ENCODE measurements around the gene DPP10.

Gene DPP10

DNA sequence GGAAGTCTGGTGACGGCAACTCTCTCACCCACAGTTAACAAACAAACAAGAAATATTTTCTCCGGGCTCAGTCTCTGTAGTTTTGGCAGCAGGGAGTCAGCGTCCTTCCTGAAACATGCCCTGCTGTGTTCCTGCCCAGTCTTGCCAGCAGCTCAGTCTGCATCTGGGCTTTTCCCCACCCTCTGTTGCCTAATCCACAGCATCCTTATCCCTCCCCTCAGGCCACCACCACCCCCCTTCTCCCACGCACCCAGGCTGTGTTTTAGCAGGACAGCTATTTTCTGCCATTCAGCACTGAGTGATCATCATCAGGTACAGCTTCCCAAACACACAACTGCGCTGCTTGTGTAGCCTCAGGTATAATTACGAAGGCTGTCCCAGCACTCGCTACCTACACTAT, 168.2 kb downstream of the DPP10 start:
- DNase-seq, result no peak

- DNase-seq, result no peak
These were observed 172.2 kb downstream of the DPP10 start for GRCh38 chr2:114614592-114614991.

- DNase-seq, result no peak
These were observed 186.0 kb downstream of the DPP10 start for GRCh38 chr2:114628481-114628880.

DNA sequence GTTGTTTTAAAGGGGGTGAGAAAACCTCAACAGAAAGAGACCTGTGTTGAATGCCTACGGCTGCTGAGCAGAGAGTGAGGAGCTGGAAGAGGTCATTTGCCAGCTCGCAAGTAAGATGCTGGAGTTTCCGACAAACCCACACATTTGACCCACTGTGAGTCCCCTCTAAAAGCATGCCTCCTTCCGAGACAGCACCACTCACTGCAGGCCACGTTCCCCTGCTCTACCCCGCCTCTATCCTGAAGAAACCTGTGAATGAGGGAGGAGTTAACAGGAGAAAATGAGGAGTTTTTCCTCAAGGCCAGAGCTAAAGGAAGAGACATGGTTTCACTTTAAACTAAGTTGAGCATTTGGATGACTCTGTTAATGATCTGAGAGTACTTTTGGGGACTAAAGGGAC, 188.7 kb downstream of the DPP10 start:
- no peak for DNase-seq

GRCh38 chr2:114642166-114642770, 199.8 kb downstream of the DPP10 start:
- DNase-seq, result no peak

- DNase-seq, result no peak
These were observed 200.6 kb downstream of the DPP10 start for GRCh38 chr2:114642988-114643553.

- no peak for DNase-seq
These were observed 209.5 kb downstream of the DPP10 start for GRCh38 chr2:114651933-114652332.

DNA sequence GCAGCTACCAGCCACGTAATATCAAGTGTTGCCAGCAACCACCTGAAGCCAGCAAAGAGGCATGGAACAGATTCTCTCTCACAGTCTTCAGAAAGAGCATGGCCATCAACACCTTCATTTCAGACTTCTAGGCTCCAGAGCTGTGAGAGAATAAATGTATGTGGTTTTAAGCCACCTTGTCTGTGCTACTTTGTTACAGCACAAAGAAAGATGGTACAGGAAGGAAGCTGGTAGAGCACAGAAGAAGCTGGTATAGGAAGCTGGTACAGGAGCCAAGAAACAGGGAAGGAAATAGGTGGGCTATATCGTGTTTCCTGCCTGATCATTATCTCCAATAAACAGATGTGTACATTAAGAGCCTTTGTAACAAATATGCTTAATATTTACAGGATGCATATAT, 217.4 kb downstream of the DPP10 start:
- no peak for DNase-seq

DNA sequence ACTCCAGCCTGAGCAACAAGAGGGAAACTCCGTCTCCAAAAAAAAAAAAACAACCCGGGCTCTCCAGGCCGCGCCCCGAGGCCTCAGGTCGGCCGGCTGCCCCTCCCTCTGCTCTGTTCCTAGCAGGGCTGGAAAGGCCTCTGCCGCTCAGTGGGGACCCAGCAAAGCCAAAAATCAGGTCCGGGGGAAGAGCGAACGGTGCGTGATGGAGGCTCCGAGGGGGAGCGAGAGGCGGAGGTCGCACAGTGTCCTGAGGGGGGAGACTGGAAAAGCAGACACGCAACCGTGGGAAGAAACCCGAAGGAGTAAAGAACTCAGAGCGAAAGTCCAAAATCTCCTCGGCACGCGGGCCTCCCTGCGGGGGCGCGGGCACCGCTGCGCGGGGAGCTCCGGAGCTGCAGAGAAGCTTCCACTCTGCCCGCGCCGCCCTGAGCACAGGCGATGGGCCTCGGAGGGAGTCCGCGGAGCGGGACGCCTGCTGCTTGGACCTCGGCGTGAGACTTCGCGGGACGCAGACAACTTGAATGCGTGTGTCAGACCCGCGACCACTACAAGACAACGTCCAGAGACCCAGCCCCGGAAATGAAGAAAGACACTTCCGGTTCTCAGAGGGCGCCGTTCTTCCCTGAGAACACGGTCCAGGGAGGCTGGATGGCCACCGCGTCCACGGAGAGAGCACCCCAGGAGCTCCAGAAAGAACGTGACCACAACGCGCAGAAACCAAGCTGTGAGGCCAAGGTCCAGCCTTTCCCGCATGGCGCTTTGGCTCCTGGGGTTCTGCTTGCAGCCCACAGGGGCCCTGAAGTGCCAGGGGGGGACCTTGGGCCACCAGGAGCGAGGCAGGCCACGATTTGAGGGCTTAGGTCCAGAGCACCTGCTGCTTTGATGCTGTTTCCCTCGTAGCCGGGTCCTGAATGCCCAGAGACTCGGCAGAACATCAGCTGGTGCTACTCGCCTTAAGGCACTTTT, 219.8 kb downstream of the DPP10 start:
- no peak for DNase-seq

GRCh38 chr2:114668415-114668814, 226.0 kb downstream of the DPP10 start:
- no peak for DNase-seq

DNA sequence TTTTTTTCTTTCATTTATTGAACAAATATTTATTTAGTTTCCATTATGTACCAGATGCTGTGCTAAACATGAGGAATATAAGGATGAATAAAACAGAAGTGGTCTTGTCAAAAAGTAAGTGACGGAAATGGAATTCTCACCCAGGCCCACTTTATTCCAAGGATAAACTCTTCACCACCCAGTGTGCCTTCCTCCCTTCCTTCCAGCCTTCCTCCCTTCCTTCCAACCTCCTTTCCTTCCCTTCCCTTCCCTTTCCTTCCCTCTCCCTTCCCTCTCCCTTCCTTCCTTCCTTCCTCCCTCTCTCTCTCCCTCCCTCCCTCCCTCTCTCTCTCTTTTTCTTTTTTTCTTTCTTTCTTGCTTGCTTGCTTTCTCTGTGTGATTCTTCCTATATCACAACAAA, 240.8 kb downstream of the DPP10 start:
- DNase-seq, result no peak

- no peak for DNase-seq
These were observed 242.0 kb downstream of the DPP10 start for GRCh38 chr2:114684403-114684802.

GRCh38 chr2:114685102-114685501, 242.7 kb downstream of the DPP10 start:
- DNase-seq, result no peak

GRCh38 chr2:114688241-114688640, 245.8 kb downstream of the DPP10 start:
- no peak for DNase-seq

- DNase-seq, result no peak
These were observed 256.1 kb downstream of the DPP10 start for GRCh38 chr2:114698520-114698919.

DNA sequence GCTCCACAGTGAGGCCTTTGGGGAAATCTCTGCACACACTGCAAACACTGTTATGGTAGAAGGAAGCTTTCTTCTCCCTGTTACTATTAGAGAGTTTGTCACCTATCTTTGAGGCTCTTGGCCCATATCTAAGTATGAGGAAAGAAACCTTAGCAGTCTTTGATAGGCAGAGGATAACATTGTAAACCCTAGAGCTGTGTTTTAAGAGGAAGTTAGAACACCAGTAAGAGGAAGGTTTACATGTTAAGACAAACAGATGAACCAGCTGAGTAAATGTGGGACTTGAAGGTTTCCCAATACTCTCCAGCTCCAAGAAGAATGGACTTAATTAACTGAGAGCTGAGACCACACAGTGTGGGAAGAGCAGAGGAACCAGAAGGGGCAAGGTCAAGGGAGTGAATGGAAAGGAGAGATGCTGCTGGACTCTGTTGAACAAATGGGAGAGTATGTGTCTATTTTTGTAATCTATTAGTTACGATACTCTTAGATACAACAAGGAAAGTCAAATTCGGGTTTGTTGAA, 257.0 kb downstream of the DPP10 start:
- no peak for DNase-seq

DNA sequence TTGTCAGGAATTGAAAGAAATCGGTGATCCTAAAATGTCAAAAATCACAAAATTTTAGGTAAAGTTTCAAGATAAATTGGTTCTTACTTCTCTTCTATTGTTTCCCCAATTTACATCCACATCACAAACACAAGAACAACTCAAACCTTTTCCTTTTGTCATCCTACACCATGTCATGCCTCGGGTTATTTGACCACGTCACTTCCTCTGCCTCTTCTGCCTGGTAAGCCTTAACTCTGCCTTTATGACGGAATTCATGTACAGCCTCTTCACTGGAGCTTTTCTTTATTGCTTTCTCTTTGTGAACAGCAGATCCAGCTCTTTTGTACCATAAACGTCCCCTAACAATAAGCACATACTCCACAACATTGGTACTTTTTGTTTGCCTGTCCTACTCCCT, 258.0 kb downstream of the DPP10 start:
- no peak for DNase-seq

GRCh38 chr2:114709936-114710850, 267.8 kb downstream of the DPP10 start:
- DNase-seq, result no peak

DNA sequence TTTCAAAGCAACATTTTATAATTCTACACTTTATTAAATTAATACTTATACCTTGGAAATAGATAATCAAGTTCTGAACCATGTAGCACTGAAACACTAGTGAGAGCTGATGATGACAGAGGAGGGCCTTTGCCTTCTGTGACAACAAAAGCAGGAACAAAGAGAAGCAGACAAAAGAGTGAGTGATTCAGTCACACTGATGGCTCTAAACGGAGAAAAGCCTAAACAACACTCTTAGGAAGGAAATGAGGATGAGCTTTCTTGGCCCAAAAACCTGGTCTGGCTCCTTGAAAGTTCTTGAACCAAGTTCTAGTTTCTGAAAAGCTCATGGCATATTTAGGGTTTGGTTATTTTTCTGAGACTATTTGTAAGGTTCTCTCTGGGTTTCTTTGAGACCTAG, 271.9 kb downstream of the DPP10 start:
- DNase-seq, result no peak

DNA sequence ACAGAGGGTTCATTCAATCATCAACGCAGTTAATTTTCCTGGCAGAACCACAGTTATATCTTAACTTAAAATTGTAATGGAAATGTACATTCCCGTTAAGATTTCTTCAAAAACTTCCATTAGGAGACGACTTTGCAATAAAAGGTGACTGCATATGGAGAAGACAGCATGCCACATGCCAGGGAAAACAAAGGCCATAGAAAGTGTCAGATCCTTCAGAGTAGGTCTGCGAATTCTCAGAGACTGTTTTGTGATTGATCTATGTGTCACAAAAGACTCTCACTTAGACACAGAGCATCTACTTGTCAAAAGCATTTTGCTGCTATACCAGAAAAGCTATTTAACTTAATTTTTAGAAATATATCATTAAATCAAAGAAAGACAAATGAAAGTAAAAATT, 274.6 kb downstream of the DPP10 start:
- no peak for DNase-seq

DNA sequence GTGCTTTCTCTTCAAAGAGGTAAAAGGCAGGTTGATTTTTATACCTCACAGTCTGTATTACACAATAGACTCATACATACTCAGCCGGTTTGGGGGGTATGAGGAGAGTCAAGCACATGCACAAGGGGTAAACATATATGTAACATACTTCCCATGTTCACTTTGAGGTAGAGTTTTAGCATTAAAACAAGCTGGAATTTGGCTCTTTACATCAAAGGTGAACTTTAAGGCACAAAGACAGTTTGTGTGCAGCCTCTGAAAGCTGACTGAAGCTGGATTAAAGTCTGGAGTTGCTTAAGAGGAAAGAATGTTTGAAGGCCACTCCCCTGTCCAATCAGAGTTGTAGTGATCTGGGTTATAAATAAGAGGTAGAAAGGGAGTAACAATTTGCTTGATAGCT, 282.0 kb downstream of the DPP10 start:
- no peak for DNase-seq

DNA sequence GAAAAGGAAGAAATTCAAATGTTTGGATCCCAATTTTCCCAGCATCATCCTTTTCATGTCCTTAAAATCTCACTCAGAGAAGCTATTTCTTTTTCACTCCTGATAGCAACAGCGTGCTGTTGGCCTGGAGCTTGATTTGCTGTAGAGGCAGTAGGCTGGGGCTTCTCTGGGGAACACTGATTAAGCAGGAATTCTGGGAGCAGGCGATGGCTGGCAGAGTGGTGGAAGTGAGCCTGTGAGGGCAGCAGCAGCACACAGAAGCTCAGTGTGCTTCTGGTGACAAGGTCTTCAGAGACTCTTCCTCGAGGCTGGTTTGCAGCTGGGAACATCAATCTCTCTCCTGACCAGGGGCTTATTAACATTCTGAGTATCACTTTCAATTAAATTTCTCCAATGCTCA, 284.6 kb downstream of the DPP10 start:
- no peak for DNase-seq

DNA sequence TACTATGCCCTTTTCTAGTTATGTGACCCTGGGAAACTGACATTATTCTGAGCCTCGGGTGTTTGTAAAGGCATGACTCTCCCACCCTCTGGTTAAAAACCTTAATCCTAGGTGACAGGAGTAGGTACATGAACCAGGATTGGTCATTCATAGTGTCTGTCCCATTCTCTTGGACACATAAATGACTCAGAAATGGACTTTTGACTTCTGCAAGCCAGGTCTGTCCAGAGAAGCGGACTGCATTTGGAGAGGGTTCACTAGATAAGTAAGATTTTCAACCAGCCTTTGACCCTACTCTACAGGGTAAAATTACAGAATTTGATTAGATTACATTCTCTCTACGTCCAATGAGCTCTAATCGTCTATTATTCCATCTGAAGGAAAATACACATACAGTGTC, 285.9 kb downstream of the DPP10 start:
- no peak for DNase-seq
